IPS DF 6.9 (cell line): ENCODE results near the gene FOXP2.

Source experiments
- DNase-seq: peaks from one replicate; pipeline ENCODE4 v3.0.0-alpha.2; 2013; ENCODE audit warnings: low read depth, low spot score
- H3K27ac ChIP-seq: one replicate; pipeline ENCODE4 v1.5.1; 2013; ENCODE audit warnings: low read length, control low read depth
- H3K27me3 ChIP-seq: 2 replicates; pipeline ENCODE4 v1.6.1; 2013; ENCODE audit warnings: mild to moderate bottlenecking, low read length; ENCODE audit not compliant: control insufficient read depth, insufficient read depth
- H3K36me3 ChIP-seq: 2 replicates; pipeline ENCODE4 v1.6.1; 2013; ENCODE audit warnings: low read length; ENCODE audit not compliant: control insufficient read depth, insufficient read depth
- H3K4me1 ChIP-seq: 2 replicates; pipeline ENCODE4 v1.6.1; 2013; ENCODE audit warnings: low read length; ENCODE audit not compliant: control insufficient read depth, insufficient read depth
- H3K4me3 ChIP-seq: 2 replicates; pipeline ENCODE4 v1.5.1; 2013; ENCODE audit warnings: mild to moderate bottlenecking, low read length
- H3K9me3 ChIP-seq: 2 replicates; pipeline ENCODE4 v1.6.1; 2013; ENCODE audit warnings: low read length, inconsistent platforms; ENCODE audit not compliant: control insufficient read depth, insufficient read depth
- WGBS: extraction: QIAGEN DNeasy Blood & Tissue Kit; methylation state at CpG from one replicate; pipeline ENCODE4 v1.1.7; 2013; ENCODE audit warnings: mixed read lengths, missing lambda C conversion rate; ENCODE audit not compliant: insufficient read length, insufficient coverage; 5-methylcytosine and 5-hydroxymethylcytosine counted together

Gene FOXP2

GRCh38 chr7:114623146-114623545 lies 208.5 kb downstream of the FOXP2 start:
- no peak overlapping the region for H3K4me3 ChIP-seq
- H3K36me3 ChIP-seq = no peaks in the 10 kb centered on the region
- H3K9me3 ChIP-seq = no peaks in the 10 kb centered on the region
- H3K4me1 ChIP-seq = no peaks in the 10 kb centered on the region
- WGBS = no CpG with 5 or more reads among the region's 2 CpGs
- H3K27me3 ChIP-seq = no peaks in the 10 kb centered on the region
- DNase-seq = no peak
- no peak overlapping the region for H3K27ac ChIP-seq

- peaks cover 3% of the 10 kb centered on the region for H3K4me1 ChIP-seq
- no peaks in the 10 kb centered on the region for H3K27me3 ChIP-seq
- H3K36me3 ChIP-seq = no peaks in the 10 kb centered on the region
- no peak for DNase-seq
- no peak overlapping the region for H3K27ac ChIP-seq
- H3K9me3 ChIP-seq = no peaks in the 10 kb centered on the region
- WGBS = 100% methylated on average over 2 of the region's 3 CpGs
- no peak overlapping the region for H3K4me3 ChIP-seq
Observed at GRCh38 chr7:114627231-114627630, 212.6 kb downstream of the FOXP2 start.

- Histone ChIP-seq H3K4me3 (no peak overlapping the region), H3K27ac (no peak overlapping the region), H3K27me3 (no peaks in the 10 kb centered on the region), H3K36me3 (no peaks in the 10 kb centered on the region), H3K4me1 (peaks cover 3% of the 10 kb centered on the region), H3K9me3 (no peaks in the 10 kb centered on the region)
- WGBS = 100% methylated on average over 1 of the region's 2 CpGs
- no peak for DNase-seq
Observed at GRCh38 chr7:114628362-114628761, 213.7 kb downstream of the FOXP2 start.

- Histone ChIP-seq H3K36me3 (no peaks in the 10 kb centered on the region), H3K9me3 (no peaks in the 10 kb centered on the region), H3K27me3 (no peaks in the 10 kb centered on the region), H3K4me3 (no peak overlapping the region), H3K27ac (no peak overlapping the region), H3K4me1 (peaks cover 3% of the 10 kb centered on the region)
- WGBS = no CpG with 5 or more reads among the region's 3 CpGs
- no peak for DNase-seq
Observed at GRCh38 chr7:114629762-114630161, 215.1 kb downstream of the FOXP2 start.

- no CpG with 5 or more reads among the region's 7 CpGs for WGBS
- Histone ChIP-seq H3K27ac (no peak overlapping the region), H3K27me3 (no peaks in the 10 kb centered on the region), H3K4me3 (no peak overlapping the region), H3K36me3 (no peaks in the 10 kb centered on the region), H3K4me1 (peaks cover 3% of the 10 kb centered on the region), H3K9me3 (no peaks in the 10 kb centered on the region)
- DNase-seq = no peak
Observed at GRCh38 chr7:114630201-114630990, 215.8 kb downstream of the FOXP2 start.

- no peaks in the 10 kb centered on the region for H3K9me3 ChIP-seq
- H3K4me3 ChIP-seq = no peak overlapping the region
- H3K36me3 ChIP-seq = no peaks in the 10 kb centered on the region
- no CpG with 5 or more reads among the region's 3 CpGs for WGBS
- H3K4me1 ChIP-seq = peaks cover 3% of the 10 kb centered on the region
- no peak overlapping the region for H3K27ac ChIP-seq
- no peak for DNase-seq
- H3K27me3 ChIP-seq = no peaks in the 10 kb centered on the region
Observed at GRCh38 chr7:114631249-114631822, 216.7 kb downstream of the FOXP2 start.

- no CpG with 5 or more reads among the region's 1 CpG for WGBS
- Histone ChIP-seq H3K9me3 (no peaks in the 10 kb centered on the region), H3K27me3 (no peaks in the 10 kb centered on the region), H3K4me1 (no peaks in the 10 kb centered on the region), H3K36me3 (no peaks in the 10 kb centered on the region), H3K4me3 (no peak overlapping the region), H3K27ac (no peak overlapping the region)
- DNase-seq = no peak
Observed at GRCh38 chr7:114639451-114639850, 224.8 kb downstream of the FOXP2 start.

- H3K4me1 ChIP-seq = no peaks in the 10 kb centered on the region
- H3K27me3 ChIP-seq = no peaks in the 10 kb centered on the region
- DNase-seq = no peak
- H3K4me3 ChIP-seq = no peak overlapping the region
- no peak overlapping the region for H3K27ac ChIP-seq
- H3K36me3 ChIP-seq = no peaks in the 10 kb centered on the region
- H3K9me3 ChIP-seq = no peaks in the 10 kb centered on the region
- no CpG with 5 or more reads among the region's 8 CpGs for WGBS
Observed at GRCh38 chr7:114644455-114644854, 229.8 kb downstream of the FOXP2 start.

- Histone ChIP-seq H3K9me3 (no peaks in the 10 kb centered on the region), H3K27ac (no peak overlapping the region), H3K4me1 (no peaks in the 10 kb centered on the region), H3K36me3 (no peaks in the 10 kb centered on the region), H3K4me3 (no peak overlapping the region), H3K27me3 (no peaks in the 10 kb centered on the region)
- no peak for DNase-seq
Observed at GRCh38 chr7:114645451-114645850, 230.8 kb downstream of the FOXP2 start.

GRCh38 chr7:114647518-114647917 lies 232.9 kb downstream of the FOXP2 start:
- Histone ChIP-seq H3K36me3 (no peaks in the 10 kb centered on the region), H3K4me3 (no peak overlapping the region), H3K4me1 (no peaks in the 10 kb centered on the region), H3K27me3 (no peaks in the 10 kb centered on the region), H3K9me3 (no peaks in the 10 kb centered on the region), H3K27ac (no peak overlapping the region)
- no peak for DNase-seq

GRCh38 chr7:114648117-114648516 lies 233.5 kb downstream of the FOXP2 start:
- H3K9me3 ChIP-seq = no peaks in the 10 kb centered on the region
- H3K4me3 ChIP-seq = no peak overlapping the region
- H3K36me3 ChIP-seq = no peaks in the 10 kb centered on the region
- no peak overlapping the region for H3K27ac ChIP-seq
- no peak for DNase-seq
- no peaks in the 10 kb centered on the region; the same call in 1 of the 2 replicates for H3K4me1 ChIP-seq
- no peaks in the 10 kb centered on the region for H3K27me3 ChIP-seq
